Ammon's horn (tissue), 1 donor: Measurements from ENCODE around the gene METTL8.
A peak's percentile ranks its signal among the peaks of the same experiment; 100 is the strongest.
"Not testable (repeated sequence)": the region's sequence is repeated elsewhere in the genome, so short reads cannot be mapped to it uniquely, and the experiment has no call there.

ENCODE experiments used
- DNase-seq: peaks from one replicate; pipeline ENCODE4 v3.0.0-alpha.2; 2016; ENCODE audit warnings: low spot score

METTL8 gene

DNA sequence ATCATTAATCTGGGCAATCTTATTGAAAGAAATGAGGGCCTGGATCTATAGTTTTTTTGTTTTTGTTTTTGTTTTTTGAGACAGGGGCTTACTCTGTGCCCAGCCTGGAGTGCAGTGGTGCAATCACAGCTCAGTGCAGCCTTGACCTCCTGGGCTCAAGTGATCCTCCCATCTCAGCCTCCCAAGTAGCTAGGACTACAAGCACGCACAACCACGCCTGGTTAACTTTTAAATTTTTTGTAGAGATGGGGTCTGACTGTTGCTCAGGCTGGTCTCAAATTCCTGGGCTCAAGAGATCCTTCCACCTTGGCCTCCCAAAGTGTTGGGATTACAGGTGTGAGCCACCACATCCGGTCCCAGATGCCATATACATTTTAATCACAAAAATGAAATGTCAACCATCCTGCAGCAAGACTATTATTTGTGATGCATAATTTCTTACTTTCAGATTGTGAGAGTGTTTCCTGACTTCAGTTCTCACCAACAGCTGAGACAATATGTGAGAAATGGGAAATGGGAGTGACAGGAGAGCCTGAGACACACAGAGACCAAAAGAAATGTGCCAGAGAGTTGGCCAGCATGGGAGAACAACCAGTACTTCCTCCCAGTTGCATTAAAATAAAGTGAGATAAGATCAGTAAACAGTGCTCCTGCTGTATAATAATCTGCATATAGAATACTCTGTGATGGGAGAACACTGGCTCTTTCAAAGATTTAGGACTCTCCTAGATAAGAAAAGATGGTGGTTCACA is 87.6 kb downstream of the METTL8 start:
- DNase-seq, result no peak

GRCh38 chr2:171344182-171344581 is 89.6 kb downstream of the METTL8 start:
- DNase-seq, result no peak

- no peak for DNase-seq
These were observed 91.8 kb downstream of the METTL8 start for GRCh38 chr2:171342067-171342413.

DNA sequence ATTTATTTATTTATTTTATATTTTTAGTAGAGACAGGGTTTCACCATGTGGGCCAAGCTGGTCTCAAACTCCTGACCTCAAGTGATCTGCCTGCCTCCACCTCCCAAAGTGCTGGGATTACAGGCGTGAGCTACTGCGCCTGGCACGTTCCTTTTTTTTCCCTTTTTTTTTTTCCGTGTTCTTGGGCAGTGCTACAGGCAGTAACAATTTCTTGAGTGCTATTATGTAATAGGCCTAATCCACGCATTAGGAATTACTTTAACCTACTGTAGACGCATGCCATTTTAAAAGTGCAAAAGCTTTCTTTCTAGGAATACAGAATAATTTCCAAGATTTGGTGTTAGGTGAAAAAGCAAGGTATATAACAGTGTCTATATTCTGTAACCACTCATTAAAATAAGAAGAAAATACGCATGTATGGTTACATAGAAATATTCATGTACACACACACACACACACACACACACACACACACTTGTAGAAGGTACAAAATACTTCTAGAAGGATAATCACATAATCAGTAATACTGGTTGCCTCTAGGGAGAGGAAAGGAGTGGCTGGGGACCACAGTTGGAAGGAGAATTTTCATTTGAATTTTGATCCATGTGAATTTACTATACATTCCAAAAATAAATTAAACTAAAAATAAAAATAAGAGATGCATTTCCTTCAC is 92.3 kb downstream of the METTL8 start:
- no peak for DNase-seq

- no peak for DNase-seq
These were observed 98.8 kb downstream of the METTL8 start for GRCh38 chr2:171334946-171335345.

GRCh38 chr2:171334171-171334570 is 99.6 kb downstream of the METTL8 start:
- no peak for DNase-seq

DNA sequence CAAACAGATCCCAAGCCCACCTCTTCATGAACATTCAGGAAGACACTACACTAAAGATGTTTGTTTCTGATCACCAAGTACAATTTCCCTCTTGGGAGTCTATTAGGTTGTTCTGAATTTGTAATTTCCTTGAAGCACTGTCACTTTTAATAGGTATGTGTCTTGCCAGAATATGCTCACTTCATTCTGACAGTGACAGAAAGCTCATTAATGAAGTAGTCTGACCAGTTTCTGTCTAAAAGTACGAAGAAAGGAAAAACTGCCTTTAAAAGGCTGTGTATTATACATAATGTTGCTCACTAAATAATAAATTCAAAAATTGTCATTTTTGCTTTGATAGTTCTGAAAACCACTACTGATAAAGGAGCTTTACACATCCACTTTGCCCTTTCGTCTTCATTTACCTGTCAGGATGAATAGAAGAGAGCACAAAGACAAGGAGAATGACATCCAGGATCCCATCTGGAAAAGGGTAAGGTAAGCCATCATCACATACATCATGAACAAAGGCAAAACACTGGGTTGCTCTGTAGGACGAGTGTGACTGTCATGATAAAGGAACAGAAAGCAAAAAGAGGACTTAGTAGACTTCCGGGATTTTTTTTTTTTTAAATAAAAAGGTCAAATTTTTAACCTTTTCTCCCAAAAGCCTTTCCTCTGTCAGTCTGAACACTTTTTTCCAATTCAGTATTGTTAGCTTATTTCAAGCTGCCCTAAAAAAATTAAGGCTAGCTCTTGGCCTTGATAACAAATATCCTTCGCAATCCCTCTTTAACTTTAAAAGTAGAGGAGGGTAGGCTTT is 103.4 kb downstream of the METTL8 start:
- DNase-seq, result no peak

DNA sequence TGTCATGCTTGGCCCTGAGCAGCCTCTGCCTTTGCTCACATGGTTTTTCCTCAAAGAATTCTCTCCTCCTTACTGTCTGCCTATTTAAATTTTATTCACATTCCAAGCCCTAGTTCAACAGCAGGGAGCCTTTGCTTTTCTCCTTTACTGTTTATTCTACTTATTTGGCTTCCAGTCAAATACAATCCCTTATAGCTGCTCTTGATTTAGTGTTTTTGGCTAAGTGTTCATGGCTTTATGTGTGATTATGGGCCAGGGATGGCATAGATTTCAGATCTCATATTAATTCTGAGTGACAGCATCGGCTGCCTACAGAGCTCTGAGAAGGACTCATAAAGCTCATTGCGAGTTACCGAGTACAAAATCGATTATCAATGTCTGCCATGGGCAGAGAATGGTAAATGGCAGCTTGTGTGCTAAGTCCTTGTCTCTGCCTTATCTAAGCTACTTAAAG is 106.7 kb downstream of the METTL8 start:
- DNase-seq, result no peak

- DNase-seq, result no peak
These were observed 107.8 kb downstream of the METTL8 start for GRCh38 chr2:171325886-171326585.

DNA sequence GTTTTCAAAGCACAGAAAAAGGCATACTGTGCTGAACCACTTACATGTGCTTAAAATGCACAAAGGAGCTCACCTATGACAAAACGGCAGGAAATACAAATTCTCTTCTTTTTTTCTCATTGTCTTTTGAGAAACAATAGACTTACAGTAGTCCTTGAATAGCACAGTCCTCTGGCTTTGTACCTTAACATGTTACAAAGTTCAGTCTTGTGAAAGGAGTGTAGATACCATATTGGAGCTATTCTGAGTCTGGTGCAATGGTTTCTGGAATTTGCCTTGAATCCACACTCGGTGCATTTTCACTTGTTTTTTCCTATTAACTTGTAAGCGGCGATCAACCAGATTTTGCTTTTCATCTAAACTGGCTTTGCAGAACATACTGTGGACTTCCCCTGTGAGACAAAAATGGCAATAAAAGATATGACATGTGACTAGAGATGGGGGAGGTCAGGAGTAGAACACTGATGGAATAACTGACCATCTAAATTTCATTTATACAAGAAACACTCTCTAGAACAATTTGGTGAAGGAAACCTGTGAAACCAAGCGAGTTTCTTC is 109.7 kb downstream of the METTL8 start:
- DNase-seq, result no peak

- no peak for DNase-seq
These were observed 110.9 kb downstream of the METTL8 start for GRCh38 chr2:171322928-171323327.

DNA sequence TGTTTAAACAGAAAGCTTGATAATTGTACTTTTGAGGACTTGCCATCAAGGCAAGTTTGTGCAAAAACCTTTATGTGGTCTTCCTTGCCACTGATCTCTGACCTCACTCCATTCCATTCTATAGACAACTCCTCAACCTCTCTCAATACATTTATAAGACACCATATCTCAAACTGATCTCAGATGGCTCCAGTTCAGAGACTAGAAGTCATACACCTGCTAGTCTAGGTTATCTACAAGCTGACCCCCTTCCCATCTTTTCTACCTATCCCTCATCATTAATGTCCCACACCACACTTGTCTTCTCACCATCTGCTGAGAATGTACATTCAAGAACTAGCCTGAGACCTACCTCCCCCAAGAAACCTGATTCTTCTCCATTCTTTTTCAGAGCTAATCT is 113.1 kb downstream of the METTL8 start:
- DNase-seq, result no peak

GRCh38 chr2:171320208-171320621 is 113.6 kb downstream of the METTL8 start:
- DNase-seq, result no peak

DNA sequence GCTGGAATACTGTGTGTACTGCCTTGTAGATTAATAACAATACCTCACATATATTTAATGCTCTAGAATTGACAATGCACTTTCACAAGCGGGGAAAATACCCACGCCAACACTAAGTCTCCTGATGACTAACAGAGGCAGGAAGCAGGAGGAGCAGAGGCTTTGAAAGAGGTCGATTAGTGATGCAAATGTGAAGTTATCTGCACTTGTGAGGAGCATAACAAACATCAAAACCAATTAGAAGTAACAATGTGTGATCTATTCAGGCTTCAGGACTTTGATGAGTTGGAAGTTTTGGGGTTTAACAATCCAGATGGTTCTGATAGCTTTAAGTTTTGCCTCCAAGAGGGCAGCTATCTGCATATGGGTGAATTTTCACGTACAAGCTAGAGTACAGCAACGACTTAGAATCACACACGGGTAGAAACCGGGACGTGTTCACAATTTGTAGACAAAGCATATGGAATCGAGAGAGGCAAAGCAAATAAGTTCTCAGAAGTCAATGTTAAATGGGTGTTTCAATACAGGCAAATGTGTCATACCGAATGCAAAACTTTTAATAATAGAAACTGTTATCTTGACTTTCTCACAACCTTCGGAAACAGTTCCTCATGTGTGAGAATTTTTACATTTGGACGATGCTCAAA is 114.5 kb downstream of the METTL8 start:
- DNase-seq, result peak; percentile 46

- peak; percentile 84 for DNase-seq
These were observed 115.3 kb downstream of the METTL8 start for GRCh38 chr2:171318463-171318934.

DNA sequence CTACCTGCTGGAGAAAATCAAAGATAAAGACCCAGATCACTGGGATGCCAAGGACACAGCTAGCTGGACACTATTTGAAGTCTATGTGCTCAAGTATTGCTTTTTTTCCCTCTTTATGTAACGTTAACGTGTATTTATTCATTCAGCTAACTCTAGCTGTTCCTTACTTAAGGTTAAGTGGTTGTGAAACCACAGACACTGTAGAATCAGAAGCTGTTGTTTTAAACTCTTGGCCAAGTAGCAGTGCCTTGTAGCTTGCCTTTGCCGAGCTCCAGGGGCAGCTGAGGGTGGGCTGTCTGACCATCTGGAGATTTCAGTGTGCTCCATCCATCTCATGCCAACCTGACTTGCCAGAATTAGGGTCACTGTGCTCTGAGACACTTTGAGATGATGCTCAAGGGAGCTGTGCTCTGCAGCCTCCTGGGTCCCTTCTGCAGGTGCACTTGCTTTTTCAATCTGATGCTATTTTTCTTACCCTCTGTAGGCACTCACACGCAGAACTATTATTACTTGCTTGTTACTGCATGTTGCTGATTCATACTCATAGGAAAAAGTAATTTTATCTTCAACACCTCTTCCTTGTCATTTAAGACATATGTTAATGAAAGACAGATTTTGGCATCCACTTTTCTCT is 116.2 kb downstream of the METTL8 start:
- DNase-seq, result no peak

GRCh38 chr2:171316755-171317337 is 116.9 kb downstream of the METTL8 start:
- DNase-seq, result no peak

DNA sequence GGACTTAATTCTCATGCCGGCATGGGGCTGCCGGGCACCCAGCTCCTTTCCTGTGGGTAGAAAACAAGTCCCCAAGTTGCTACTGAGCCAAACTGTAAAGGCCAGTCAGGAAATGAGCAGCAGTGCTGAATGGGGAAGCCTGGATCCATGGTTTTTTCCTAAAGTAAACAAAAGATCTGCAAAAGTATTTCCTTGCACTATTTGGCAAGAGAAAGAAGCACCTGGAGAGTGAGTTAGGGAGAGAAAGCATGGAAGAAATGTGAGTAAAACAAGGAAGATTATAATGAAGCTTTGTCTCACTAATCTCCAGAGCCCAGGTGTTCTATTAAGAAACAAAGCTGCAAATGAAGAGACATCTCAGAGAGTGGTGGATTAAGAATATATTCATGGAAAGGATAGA is 117.6 kb downstream of the METTL8 start:
- DNase-seq, result no peak

DNA sequence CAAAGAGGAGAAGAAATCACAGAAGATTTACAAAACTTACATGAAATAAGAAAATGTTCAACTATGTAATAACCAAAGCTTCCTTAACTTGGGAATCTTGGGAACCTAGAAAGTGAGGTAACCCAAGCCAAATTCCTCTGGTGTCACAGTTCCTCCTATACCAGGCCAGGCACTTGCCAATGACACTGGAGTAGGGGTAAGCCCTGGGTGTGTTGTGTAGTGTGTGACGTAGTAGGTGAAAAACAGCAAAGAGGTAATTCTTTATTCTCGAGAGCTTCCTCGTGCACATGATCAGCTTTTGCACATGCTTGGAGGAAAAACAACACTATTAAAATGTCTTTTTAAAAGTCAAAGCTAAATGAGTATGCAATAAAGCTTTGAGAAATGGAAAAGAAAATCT is 118.0 kb downstream of the METTL8 start:
- DNase-seq, result no peak

- not testable (repeated sequence) for DNase-seq
These were observed 121.6 kb downstream of the METTL8 start for GRCh38 chr2:171312182-171312581.
